NCI-H1105 (cell line): ENCODE measurements around the gene CACNA1E.
"Not testable (repeated sequence)": the region's sequence is repeated elsewhere in the genome, so short reads cannot be mapped to it uniquely, and the experiment has no call there.

Experiments
- DNase-seq: peaks from one replicate; lab custom pipeline; 2025; lab: John Stamatoyannopoulos, UW

CACNA1E gene

DNA sequence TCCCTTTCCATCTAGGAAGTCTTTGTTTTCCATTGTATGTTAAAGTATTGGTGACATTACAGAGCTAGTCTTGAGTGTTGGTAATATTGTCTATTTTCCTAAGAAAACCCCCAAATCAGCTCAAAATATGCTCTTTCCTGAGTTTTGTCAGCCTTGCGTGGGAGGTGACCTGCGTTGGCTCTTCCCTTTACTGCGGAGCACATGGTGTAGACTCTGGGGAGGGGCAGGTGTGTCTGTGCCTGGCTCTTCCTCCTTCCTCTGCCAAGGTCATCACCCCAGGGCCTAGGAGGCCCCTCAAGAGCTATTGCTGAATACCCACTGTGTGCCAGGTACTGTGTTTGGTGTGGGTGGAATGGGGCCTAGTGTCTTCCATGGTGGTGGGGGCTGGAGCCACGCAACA, 33.4 kb downstream of the CACNA1E start:
- no peak for DNase-seq

DNA sequence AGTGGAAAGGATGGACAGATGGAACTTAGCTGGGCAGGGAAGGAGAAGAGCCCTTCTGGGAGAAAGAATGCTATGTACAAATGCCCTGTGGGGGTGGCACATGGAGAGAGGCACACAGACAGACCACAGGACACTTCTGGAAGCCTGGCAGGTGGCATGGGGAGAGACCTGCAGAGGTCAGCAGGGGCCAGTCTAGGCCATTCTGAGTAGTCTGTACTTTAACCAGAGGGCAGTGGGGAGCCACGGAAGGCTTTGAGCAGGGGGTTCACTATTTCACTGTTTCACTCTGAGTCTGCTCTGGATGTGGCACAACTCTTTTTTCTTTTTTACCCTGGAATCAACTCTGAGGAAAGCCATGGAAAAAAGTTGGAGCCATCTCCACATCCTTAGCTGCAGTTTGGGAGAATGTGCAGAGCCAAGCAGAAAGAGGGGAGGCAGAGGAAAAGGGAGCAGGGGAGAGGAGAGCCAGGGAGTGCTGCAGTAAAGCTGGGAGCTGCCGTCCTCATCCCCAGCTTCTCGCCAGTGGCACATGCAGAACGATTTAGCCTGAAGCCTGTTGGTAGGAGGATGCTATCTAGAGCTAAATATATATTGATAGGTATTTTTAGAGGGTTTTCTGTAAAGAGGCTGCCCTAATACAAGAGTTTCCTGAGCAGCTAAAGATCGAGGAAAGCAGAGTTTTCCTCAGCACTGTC, 34.0 kb downstream of the CACNA1E start:
- DNase-seq: no peak

DNA sequence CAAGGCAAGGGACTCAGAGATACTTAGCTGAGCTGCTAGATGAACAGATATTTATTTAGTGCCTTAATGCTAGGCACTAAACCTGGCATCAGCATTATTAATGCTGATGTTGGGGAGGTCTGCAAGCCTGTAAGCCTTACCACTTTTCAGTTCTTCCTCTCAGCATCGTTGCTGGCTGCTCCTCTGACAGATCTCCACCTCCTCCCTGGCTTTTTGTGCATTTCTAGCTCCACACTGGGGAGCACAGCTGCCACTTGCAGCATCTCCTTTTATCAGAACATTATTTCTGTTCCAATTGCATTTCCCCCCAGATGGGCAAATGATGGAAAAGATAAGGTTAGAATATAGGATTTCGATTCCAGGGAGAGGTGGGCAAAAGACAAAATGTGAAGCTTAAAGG, 34.8 kb downstream of the CACNA1E start:
- no peak for DNase-seq

DNA sequence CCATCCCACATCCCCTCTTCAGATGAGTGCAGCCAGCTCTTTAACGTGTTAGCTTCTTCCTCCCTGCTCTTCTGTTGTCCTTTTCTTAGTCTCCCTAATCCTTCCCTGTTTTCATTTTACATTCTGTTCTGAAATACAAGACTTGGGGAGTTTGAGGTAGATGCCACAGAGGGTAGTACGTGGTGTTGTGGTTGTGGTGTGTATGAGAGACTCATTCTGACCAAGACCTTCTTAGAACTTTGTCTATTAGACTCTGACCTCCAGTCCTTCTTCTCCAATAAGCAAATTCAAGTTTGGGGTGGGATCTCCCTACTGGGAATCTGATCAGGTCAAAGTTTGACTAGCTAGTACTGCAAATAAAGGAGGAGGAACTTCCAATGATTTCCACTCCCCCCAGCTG, 39.5 kb downstream of the CACNA1E start:
- DNase-seq: no peak

DNA sequence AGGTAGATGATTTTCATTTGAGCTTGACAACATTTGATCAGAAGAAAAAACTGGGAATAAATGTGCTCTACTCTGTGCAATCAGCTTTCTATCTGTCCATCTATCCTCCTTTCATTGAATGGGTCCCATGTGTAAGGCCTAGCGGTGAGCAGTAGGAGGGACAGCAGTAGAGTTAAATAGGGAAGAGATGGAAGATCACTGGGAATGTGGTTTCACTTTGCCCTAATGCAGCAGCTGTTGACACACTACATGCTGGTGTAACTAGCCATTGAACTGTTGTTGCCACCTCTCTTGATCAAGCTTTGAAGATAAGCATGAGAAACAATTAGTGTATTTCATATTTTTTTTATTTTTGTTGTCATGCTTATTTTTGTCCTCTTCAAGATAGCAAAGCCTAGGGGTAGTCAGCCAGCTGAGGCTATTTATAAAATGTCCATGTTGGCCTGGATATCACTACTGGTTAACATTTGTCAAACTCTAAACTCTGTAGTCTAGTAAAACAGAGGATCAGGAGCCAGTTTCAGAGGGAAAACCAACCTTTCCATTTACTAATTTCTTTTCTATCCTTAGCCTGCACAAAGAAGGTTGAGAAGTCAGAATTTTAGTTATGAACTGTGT, 41.9 kb downstream of the CACNA1E start:
- no peak for DNase-seq

DNA sequence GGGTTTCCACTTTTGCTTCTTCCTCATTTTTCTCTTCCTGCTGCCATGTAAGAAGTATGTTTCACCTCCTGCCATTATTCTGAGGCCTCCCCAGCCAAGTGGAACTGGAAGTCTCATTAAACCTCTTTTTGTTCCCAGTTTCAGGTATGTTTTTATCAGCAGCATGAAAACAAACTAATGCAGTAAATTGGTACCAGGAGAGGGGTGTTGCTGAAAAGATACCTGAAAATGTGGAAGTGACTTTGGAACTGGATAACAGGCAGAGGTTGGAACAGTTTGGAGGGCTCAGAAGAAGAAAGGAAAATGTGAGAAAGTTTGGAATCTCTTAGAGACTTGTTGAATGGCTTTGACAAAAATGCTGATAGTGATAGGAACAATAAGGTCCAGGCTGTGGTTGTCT, 44.9 kb downstream of the CACNA1E start:
- DNase-seq: not testable (repeated sequence)

DNA sequence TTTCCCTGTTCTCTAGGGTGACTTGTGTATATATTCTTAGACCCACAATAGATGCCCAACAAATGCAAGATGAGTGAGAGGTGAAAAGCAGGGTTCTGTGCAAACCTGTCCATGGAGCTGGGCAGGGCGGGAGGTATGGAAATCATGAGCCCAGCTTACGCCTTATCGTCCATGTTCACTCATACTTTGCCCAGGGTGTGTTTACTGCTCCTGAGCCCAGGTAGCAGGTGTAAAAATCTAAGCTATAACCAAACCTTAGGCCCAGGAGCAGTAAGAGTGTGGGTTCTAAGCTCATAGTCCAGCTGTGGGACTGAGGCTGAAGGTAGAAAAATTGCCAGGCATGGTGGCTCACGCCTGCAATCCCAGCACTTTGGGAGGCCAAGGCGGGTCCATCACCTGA, 48.1 kb downstream of the CACNA1E start:
- DNase-seq: no peak

DNA sequence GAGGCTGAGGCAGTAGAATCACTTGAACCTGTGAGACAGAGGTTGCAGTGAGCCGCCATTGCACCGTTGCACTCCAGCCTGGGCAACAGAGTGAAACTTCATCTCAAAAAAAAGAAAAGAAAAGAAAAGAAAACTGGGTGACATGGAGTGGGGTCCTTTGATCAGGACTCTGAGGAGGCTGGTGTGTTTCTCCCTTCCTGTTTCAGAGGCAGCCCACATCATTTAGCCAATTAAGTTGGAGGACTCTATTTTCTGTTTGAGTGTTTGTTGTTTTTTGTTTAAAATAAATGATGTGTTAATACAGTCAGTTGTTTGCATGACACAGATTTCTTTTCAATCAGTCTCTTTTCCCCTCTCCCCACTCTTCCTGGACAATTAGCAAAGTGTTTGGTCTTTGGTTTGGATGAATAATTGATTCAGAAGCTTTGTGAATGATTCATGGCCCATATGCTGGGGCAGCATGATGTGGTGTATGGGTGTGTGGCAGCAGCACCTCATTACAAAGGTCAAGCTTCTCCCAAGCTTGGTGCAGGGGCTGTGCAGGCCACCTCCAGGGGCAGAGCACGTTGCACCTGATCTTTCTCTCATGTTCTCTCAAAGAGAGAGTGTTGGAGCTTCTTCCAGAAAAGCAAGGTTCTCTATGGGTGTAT, 48.8 kb downstream of the CACNA1E start:
- DNase-seq: no peak

DNA sequence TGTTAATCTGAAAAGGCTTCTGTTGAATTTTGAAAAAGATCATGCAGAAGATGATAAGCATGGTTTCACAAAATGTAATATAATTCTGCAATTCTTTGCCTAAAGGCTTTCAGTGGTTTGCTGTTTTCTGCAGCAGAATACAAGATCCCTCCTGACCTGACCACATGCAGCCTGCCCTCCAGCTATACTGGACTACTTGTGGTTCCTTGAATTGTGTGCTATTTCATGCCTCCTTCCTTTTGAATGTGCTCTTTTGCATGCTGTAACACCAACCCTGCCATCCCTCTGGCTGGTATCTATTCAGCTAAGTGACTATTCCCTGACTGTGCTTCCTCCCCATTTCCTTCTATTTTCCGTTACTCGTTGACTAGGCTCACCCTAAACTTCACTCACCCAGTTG, 55.5 kb downstream of the CACNA1E start:
- no peak for DNase-seq

DNA sequence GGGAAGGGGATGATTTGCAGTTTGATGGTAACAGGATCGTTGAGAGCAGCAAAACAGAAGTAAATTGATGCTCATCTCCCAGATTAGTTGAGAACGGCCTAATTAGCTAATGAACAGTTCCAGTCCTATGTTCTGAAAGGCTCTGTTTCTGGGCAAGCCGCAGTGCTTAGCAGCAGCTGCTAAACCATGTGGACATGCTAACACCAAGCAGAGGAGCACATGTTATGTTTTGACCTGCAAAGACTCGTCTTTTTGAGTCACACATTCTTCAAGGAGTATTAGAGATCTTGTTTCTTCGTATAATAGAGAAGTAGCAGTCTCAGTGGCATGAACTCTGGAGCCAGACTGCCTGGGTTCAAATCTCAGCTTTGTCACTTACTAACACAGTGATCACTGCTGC, 58.1 kb downstream of the CACNA1E start:
- no peak for DNase-seq

DNA sequence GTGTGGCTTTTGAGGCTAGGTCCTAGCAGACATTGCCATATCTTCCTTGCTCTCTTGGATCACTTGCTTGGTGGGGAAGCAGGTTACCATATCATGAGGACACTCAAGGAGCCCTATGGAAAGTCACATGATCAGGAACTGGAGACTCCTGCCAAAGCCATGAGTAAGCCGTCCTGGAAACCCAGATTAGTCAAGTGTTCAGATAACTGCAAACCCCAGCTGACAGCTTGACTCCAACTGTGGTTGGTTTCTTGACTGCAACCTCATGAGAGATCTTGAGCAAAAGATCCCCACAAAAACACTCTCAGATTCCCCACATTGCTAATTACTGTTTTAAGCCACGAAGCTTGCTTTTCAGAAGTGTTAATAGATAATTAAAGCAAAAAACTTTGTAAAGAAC, 58.6 kb downstream of the CACNA1E start:
- DNase-seq: no peak

DNA sequence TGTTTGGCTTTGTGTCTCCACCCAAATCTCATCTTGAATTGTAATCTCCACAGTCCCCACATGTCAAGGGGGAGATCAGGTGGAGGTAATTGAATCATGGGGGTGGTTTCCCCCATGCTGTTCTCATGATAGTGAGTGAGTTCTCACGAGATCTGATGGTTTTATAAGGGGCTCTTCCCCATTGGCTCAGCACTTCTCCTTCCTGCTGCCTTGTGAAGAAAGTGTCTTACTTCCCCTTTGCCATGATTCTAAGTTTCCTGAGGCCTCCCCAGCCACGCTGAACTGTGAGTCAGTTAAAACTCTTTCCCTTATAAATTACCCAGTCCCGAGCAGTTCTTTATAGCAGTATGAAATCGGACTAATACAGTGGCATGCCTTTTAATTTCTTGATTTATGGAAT, 59.1 kb downstream of the CACNA1E start:
- not testable (repeated sequence) for DNase-seq

DNA sequence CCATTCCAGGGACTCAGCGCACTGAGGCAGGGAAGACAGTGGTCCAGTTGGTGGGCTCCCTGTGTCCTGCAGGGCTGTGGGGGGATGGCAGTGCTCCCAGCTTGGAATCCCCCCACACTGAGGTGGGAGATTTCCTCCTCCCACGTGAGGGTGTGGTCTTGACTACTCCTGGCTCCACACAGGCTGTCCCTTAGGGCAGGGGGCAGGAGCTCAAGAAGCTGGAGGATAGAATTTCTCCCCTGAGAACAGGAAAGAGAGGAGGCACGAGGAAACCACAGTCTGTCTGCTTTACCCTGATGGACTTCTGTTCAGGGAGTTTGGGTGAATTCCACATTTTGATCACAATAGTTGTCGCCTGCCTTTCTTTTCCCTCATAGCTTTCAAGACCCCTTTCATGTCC, 62.1 kb downstream of the CACNA1E start:
- DNase-seq: no peak

DNA sequence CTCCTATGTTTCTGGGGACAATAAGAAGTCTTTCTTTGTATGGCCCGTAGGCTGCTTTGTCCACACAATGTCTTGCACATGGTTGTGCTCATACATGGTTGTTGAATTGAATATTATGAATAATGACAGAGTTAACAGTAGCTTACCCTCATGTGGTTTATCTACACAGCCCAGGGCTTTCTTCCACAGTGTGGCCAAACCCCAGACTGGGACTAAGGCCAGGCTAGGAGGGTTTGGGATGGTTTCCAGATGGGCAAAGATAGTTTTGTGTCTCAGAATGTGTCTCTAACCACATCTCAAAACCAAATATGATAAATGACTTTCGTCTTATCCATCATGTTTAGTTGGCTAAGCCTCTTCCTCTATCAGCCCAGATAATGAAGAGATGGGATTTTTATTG, 65.2 kb downstream of the CACNA1E start:
- no peak for DNase-seq

DNA sequence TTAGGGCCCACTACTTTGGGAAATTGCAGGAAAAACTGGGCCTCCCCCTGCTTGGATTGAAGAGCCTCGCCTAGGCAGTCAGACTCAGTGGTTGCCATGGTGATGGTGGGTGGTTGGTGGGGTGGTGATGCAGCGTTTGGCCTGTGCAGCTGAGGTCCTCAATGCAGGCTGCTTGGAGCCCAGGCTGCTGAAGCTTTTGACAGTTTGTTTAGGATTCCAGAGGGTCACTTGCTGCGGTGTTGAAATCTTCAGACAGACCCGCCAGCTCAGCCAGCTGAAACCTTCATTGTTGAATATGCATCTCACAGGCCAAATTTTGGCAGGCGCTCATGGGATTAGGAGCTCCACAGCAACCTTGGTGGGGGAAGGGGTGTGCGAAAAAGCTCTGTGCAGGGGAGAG, 67.9 kb downstream of the CACNA1E start:
- DNase-seq: peak; percentile 45

DNA sequence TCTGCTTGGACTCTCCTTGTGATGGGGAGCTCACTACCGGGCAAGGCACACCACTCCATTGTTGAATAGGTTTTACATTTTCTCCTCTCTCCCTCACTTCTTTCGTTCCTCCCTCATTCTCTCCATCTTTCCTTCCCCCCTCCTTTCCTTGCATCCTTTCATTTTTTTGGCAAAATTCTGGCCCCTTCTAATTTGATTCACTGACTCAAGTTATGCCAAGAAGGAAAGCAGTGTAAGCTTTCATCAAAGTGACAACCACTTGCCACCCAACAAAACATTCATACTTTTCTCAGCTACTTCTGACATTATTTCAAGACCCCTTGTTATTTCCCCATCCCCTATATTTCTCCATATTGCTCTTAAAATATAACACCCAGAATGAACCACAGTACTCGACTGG, 68.4 kb downstream of the CACNA1E start:
- no peak for DNase-seq

DNA sequence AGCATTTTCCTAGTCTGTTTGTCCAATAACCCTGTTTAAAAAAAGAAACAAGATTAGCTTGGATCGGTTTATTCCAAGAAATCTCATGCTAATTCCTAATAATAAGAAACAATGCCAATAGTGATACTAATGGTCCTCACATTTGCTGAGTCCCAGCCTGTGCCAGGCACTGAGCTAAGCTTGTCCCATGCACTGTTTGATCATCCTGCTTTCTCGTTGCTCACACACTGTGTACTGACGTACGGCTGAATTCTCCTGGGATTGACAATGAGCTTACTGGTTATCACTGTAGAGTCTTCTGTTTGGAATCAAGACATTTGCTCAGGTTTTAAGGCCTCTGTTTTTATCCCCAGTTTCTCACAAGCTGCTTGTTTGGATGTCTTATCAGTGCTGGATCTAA, 71.1 kb downstream of the CACNA1E start:
- no peak for DNase-seq

DNA sequence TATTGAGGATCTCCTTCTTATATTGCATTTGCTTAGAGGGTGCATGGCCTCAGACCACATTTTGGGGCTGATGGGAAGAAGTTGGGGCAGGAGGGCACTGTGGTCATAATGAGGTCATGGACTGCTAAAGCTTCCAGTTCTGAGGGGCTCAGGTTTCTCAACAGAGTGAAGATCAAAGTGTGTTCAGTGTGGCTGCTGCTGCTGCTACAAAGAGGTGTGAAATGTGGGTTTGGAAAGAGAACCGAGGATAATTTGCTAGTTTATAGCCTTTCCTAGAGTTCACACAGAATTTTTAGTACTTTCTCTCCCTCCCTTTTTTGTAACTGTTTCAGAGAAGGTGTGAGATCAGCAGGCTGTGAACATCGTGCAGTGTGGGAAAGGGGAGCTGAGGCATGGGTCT, 73.3 kb downstream of the CACNA1E start:
- DNase-seq: no peak

DNA sequence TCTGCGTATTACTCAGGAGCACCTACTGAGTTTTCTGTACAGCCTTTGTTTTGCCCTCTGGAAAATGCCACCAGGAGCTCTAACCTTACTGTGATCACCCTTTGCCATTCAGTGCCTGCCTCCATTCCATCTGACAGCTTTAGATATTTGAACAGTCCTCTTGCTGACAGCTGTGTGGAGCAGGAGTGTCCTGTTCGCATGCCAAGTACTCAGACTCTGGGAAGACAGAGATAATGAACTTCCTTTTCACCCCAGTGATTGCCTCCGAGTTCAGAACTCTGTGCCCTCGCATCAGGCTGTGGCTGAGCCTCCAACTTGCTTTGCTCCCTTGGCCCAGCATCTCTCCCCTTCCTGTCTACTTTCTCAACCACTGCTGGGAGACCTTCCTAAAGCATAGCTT, 74.0 kb downstream of the CACNA1E start:
- no peak for DNase-seq

DNA sequence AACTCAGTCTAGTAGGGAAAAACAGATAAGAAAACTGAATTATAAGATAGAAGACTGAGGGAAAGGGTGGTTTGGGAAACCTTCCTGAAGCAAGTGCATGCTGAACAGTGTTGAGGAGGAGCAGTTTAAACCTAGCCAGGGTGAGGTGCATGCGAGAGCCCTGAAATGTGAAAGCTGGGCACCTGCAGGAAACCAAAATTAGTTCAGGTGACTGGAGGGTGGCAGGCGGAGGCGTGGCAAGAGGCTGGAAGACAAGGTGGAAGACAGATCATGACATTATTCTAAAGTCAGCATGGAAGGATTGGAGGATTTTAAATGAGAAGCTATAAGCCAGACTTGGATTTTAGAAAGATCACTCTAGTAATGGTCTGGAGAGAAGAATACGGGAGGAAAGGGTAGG, 75.1 kb downstream of the CACNA1E start:
- DNase-seq: no peak

DNA sequence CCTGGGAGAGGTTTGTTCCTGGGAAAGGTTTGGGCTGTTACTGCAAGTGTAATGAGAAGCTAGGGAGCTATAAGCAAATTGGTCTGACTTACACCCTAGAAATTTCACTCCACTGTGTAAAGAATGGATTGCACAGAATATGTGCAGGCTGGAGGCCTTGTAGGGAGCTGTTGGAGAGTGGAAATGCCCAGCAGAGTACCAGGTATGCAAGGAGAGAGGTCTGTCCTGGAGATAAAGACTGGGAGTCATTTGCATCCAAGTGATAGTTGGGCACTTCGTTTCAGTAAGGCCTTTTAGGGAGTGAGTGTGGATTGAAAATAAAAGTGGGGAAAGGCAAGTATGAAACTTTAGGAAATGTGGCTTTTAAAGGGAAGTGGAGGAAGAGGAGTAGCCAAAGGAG, 75.8 kb downstream of the CACNA1E start:
- DNase-seq: no peak

DNA sequence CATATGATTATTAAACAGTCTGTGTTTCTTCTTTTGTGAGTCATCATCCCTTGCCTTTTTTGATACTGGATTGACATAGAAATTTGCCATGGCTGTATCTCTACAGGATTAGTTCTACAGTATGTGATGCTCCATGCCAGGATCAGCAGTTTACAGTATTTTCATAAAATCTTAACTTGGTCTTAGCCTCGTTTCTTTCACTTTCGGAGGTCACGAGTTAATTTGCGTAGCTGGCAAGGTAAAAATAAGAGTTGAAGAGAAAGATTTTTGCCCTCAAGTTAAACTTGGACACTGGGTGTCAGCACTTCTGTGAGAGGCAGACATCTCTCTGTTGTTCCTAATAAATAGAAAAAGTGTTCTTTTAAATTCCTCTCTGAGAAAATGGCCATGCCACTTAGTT, 79.1 kb downstream of the CACNA1E start:
- no peak for DNase-seq

DNA sequence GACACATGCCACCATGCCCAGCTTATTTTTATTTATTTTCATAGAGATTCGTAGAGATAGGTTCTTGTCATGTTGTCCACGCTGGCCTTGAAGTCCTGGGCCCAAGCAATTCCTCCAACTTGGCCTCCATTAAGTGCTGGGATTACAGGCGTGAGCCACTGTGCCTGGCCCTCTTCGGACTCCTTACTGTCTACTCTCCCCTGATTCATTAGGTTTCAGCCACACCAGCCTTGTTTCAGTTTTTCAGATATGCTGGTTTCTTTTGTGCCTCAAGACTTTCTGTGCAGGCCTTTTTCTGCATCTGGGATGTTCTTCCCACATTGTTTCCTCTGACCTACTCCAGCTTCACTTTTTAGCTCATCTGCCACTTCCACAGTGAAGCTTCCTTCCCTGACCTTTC, 85.4 kb downstream of the CACNA1E start:
- DNase-seq: no peak

DNA sequence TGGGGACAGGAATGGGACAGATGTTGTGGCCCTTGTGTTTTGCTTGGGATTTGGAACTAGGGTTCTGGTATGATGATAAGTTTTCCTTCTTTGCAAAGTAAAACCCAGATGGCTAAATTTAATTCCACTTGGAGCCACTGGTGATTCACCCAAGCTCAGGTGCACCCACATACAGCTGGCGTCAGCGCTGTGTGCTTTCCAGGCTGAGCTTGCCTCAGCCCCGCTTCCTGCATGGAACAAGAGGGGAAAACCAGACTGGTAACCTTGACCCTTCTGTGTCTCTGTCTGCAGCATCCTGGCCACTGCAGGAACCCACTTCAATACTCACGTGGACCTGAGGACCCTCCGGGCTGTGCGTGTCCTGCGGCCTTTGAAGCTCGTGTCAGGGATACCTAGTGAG, 94.2 kb downstream of the CACNA1E start:
- no peak for DNase-seq
